Liver (tissue), 9 donors: ENCODE data around the gene NDUFA11. TPM values are rescaled to one million over a fixed set of nuclear protein-coding genes. Genes with fewer than 3 reads are reported as not detected.

Experiments
- DNase-seq: peaks from one replicate; pipeline ENCODE4 v3.0.0-alpha.2; 2017; ENCODE audit warnings: low spot score
- H3K27ac ChIP-seq, 2 donors: one replicate each; pipeline ENCODE4 v1.7.0; 2013; ENCODE audit warnings: inconsistent platforms in 2 of 2, low read length in 2 of 2, control low read depth in 1 of 2, low read depth in 1 of 2, mild to moderate bottlenecking in 1 of 2
- H3K27me3 ChIP-seq, 4 donors: one replicate each; pipeline versions ENCODE4 v1.6.1 to v1.7.0; 2013; ENCODE audit warnings: low read length in 3 of 4, inconsistent platforms in 1 of 4, mild to moderate bottlenecking in 1 of 4, moderate library complexity in 1 of 4; ENCODE audit not compliant: control insufficient read depth in 4 of 4, insufficient read depth in 4 of 4
- H3K36me3 ChIP-seq, 4 donors: one replicate each; pipeline versions ENCODE4 v1.6.1 to v1.7.0; 2013; ENCODE audit warnings: low read length in 3 of 4, mild to moderate bottlenecking in 3 of 4, low read depth in 1 of 4, moderate library complexity in 1 of 4; ENCODE audit not compliant: control insufficient read depth in 4 of 4, insufficient read depth in 3 of 4
- H3K4me1 ChIP-seq, 4 donors: one replicate each; pipeline versions ENCODE4 v1.6.1 to v1.7.0; 2013; ENCODE audit warnings: low read length in 3 of 4, mild to moderate bottlenecking in 3 of 4, moderate library complexity in 1 of 4; ENCODE audit not compliant: control insufficient read depth in 4 of 4, insufficient read depth in 4 of 4
- H3K4me3 ChIP-seq, 3 donors: one replicate each; pipeline versions ENCODE4 v1.6.1 to v1.7.0; 2013; ENCODE audit warnings: low read length in 3 of 3, control low read depth in 1 of 3, low read depth in 1 of 3, mild to moderate bottlenecking in 1 of 3
- H3K9ac ChIP-seq, 2 donors: one replicate each; pipeline ENCODE4 v1.7.0; 2013; ENCODE audit warnings: low read length in 2 of 2, mild to moderate bottlenecking in 2 of 2, moderate library complexity in 2 of 2, control low read depth in 1 of 2, low read depth in 1 of 2
- H3K9me3 ChIP-seq, 4 donors: one replicate each; pipeline versions ENCODE4 v1.6.1 to v1.7.0; 2013; ENCODE audit warnings: low read length in 3 of 4; ENCODE audit not compliant: control insufficient read depth in 4 of 4
- ATF3 ChIP-seq: IDR thresholded peaks from 2 replicates; pipeline ENCODE4 v1.6.1; 2016; ENCODE audit warnings: antibody characterized with exemption
- EGR1 ChIP-seq, 2 donors: IDR thresholded peaks; 2 replicates each; pipeline ENCODE4 v1.6.1; 2016 to 2018; ENCODE audit warnings: antibody characterized with exemption in 2 of 2, low read depth in 2 of 2
- FOXA1 ChIP-seq: IDR thresholded peaks from 2 replicates; pipeline ENCODE4 v1.6.1; 2016; ENCODE audit warnings: antibody characterized with exemption
- FOXA2 ChIP-seq: IDR thresholded peaks from 2 replicates; pipeline ENCODE4 v1.6.1; 2016; ENCODE audit warnings: antibody characterized with exemption
- GABPA ChIP-seq, 2 donors: IDR thresholded peaks in 1 of 2; conservative IDR thresholded peaks in 1 of 2; 2 replicates each; pipeline ENCODE4 v1.6.1; 2016; ENCODE audit warnings: antibody characterized with exemption in 2 of 2, mild to moderate bottlenecking in 1 of 2, moderate library complexity in 1 of 2
- HNF4A ChIP-seq, 2 donors: conservative IDR thresholded peaks; 2 replicates each; pipeline ENCODE4 v1.6.1; 2016; ENCODE audit warnings: antibody characterized with exemption in 2 of 2, mild to moderate bottlenecking in 2 of 2
- HNF4G ChIP-seq: IDR thresholded peaks from 2 replicates; pipeline ENCODE4 v1.6.1; 2016; ENCODE audit warnings: antibody characterized with exemption
- JUND ChIP-seq, 2 donors: IDR thresholded peaks; 2 replicates each; pipeline ENCODE4 v1.6.1; 2016; ENCODE audit warnings: antibody characterized with exemption in 2 of 2
- NR2F2 ChIP-seq: IDR thresholded peaks from 2 replicates; pipeline ENCODE4 v1.6.1; 2016; ENCODE audit warnings: antibody characterized with exemption
- RAD21 ChIP-seq, 2 donors: IDR thresholded peaks; 2 replicates each; pipeline ENCODE4 v1.6.1; 2016; ENCODE audit warnings: antibody characterized with exemption in 2 of 2, mild to moderate bottlenecking in 2 of 2
- RXRA ChIP-seq, 2 donors: IDR thresholded peaks; 2 replicates each; pipeline ENCODE4 v1.6.1; 2017 to 2018; ENCODE audit warnings: antibody characterized with exemption in 2 of 2, mild to moderate bottlenecking in 1 of 2
- SP1 ChIP-seq: IDR thresholded peaks from 2 replicates; pipeline ENCODE4 v1.6.1; 2018; ENCODE audit warnings: antibody characterized with exemption, mild to moderate bottlenecking
- TAF1 ChIP-seq: conservative IDR thresholded peaks from 2 replicates; pipeline ENCODE4 v1.6.1; 2016; ENCODE audit warnings: antibody characterized with exemption, mild to moderate bottlenecking
- YY1 ChIP-seq: IDR thresholded peaks from 2 replicates; pipeline ENCODE4 v1.6.1; 2016; ENCODE audit warnings: antibody characterized with exemption, mild to moderate bottlenecking
- ZBTB33 ChIP-seq: IDR thresholded peaks from 2 replicates; pipeline ENCODE4 v1.6.1; 2016; ENCODE audit warnings: antibody characterized with exemption
- WGBS: extraction: QIAGEN DNeasy Blood & Tissue Kit; methylation state at CpG from one replicate; pipeline ENCODE4 v1.1.7; 2013; 5-methylcytosine and 5-hydroxymethylcytosine counted together
- polyA plus RNA-seq, 2 donors: library from polyadenylated mRNA; stranded (reverse) in 1 of 2; unstranded in 1 of 2; fragments of 200-250 nt in 1 of 2; fragments of >200 nt in 1 of 2; fragmentation: Nextera tagmentation in 1 of 2; extraction: Ambion mirVana in 1 of 2; gene quantifications; one replicate each; pipeline versions ENCODE4 v1.2.1 to v1.2.3, GENCODE V29; 2013 to 2015
- total RNA-seq, 2 donors: library from RNA; depleted of rRNA; stranded (reverse); fragments of >200 nt; gene quantifications; one replicate each; pipeline ENCODE4 v1.2.3, GENCODE V29; 2014
- TF ChIP-seq, protein P1 (sequence below): IDR thresholded peaks from 2 replicates; pipeline ENCODE4 v1.6.1; 2016; ENCODE audit warnings: antibody characterized with exemption
- TF ChIP-seq, protein P2 (sequence below): fragments of 150-350 bp; IDR thresholded peaks from 2 replicates; pipeline ENCODE4 v1.5.1; 2017; ENCODE audit warnings: improper control_type of control experiment, low read depth, low read length; ENCODE audit not compliant: missing input control
- TF ChIP-seq, protein P3 (sequence below): IDR thresholded peaks from 2 replicates; pipeline ENCODE4 v1.6.1; 2016; ENCODE audit warnings: antibody characterized with exemption, mild to moderate bottlenecking
- donor health status: healthy.
- donor health status: healthy.
- donor health status: healthy.
- donor health status: healthy.
- donor health status: healthy.

Gene NDUFA11
- total and polyA plus RNA-seq, 4 donors = 127 to 394 (median 226) TPM

- Histone ChIP-seq H3K27ac (no peak overlapping the region), H3K36me3 (peaks cover 0 to 4% (median 0%) of the 10 kb centered on the region in 4 donors), H3K27me3 (no peaks in the 10 kb centered on the region), H3K9ac (no peak overlapping the region), H3K4me1 (peaks cover 10 to 66% (median 43%) of the 10 kb centered on the region in 4 donors), H3K4me3 (no peak overlapping the region), H3K9me3 (no peaks in the 10 kb centered on the region)
- 84% methylated on average over 18 of the region's 18 CpGs for WGBS
- no peak for TF ChIP-seq ATF3
- no peak for TF ChIP-seq HNF4A (conservative IDR thresholded peaks at IDR 0.05)
- no peak for TF ChIP-seq SP1
- no peak for TF ChIP-seq YY1
- TF ChIP-seq JUND (IDR thresholded peaks at IDR 0.05) = no peak
- TF ChIP-seq RAD21 (IDR thresholded peaks at IDR 0.05) = no peak
- TF ChIP-seq EGR1 (IDR thresholded peaks at IDR 0.05; ENCODE audit: low read depth in 2 of 2) = no peak
- no peak for TF ChIP-seq NR2F2
- no peak for TF ChIP-seq FOXA1
- TF ChIP-seq FOXA2 = no peak
- no peak for TF ChIP-seq HNF4G
- DNase-seq = no peak
Observed at GRCh38 chr19:5952193-5953029, 48.8 kb upstream of the NDUFA11 start.

GRCh38 chr19:5951338-5951861 is 47.8 kb upstream of the NDUFA11 start:
- H3K9ac ChIP-seq = no peak overlapping the region

More at GRCh38 chr19:5951338-5951861, 47.8 kb upstream of the NDUFA11 start:
- TF ChIP-seq, protein P1, sequence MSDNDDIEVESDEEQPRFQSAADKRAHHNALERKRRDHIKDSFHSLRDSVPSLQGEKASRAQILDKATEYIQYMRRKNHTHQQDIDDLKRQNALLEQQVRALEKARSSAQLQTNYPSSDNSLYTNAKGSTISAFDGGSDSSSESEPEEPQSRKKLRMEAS = no peak
- no peak for TF ChIP-seq GABPA (IDR thresholded peaks at IDR 0.05 in 1 of 2, conservative IDR thresholded peaks at IDR 0.05 in 1 of 2)
- no peak for TF ChIP-seq NR2F2
- no peak for TF ChIP-seq HNF4A (conservative IDR thresholded peaks at IDR 0.05)
- TF ChIP-seq SP1 = no peak
- TF ChIP-seq FOXA1 = no peak
- TF ChIP-seq, protein P2, sequence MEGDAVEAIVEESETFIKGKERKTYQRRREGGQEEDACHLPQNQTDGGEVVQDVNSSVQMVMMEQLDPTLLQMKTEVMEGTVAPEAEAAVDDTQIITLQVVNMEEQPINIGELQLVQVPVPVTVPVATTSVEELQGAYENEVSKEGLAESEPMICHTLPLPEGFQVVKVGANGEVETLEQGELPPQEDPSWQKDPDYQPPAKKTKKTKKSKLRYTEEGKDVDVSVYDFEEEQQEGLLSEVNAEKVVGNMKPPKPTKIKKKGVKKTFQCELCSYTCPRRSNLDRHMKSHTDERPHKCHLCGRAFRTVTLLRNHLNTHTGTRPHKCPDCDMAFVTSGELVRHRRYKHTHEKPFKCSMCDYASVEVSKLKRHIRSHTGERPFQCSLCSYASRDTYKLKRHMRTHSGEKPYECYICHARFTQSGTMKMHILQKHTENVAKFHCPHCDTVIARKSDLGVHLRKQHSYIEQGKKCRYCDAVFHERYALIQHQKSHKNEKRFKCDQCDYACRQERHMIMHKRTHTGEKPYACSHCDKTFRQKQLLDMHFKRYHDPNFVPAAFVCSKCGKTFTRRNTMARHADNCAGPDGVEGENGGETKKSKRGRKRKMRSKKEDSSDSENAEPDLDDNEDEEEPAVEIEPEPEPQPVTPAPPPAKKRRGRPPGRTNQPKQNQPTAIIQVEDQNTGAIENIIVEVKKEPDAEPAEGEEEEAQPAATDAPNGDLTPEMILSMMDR = no peak
- TF ChIP-seq RAD21 (IDR thresholded peaks at IDR 0.05) = no peak
- no peak for TF ChIP-seq ATF3
- no peak for TF ChIP-seq HNF4G
- no peak for TF ChIP-seq ZBTB33
- no peak for TF ChIP-seq FOXA2
- TF ChIP-seq EGR1 (IDR thresholded peaks at IDR 0.05; ENCODE audit: low read depth in 2 of 2) = no peak
- TF ChIP-seq, protein P3, sequence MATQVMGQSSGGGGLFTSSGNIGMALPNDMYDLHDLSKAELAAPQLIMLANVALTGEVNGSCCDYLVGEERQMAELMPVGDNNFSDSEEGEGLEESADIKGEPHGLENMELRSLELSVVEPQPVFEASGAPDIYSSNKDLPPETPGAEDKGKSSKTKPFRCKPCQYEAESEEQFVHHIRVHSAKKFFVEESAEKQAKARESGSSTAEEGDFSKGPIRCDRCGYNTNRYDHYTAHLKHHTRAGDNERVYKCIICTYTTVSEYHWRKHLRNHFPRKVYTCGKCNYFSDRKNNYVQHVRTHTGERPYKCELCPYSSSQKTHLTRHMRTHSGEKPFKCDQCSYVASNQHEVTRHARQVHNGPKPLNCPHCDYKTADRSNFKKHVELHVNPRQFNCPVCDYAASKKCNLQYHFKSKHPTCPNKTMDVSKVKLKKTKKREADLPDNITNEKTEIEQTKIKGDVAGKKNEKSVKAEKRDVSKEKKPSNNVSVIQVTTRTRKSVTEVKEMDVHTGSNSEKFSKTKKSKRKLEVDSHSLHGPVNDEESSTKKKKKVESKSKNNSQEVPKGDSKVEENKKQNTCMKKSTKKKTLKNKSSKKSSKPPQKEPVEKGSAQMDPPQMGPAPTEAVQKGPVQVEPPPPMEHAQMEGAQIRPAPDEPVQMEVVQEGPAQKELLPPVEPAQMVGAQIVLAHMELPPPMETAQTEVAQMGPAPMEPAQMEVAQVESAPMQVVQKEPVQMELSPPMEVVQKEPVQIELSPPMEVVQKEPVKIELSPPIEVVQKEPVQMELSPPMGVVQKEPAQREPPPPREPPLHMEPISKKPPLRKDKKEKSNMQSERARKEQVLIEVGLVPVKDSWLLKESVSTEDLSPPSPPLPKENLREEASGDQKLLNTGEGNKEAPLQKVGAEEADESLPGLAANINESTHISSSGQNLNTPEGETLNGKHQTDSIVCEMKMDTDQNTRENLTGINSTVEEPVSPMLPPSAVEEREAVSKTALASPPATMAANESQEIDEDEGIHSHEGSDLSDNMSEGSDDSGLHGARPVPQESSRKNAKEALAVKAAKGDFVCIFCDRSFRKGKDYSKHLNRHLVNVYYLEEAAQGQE = no peak
- no peak for TF ChIP-seq JUND (IDR thresholded peaks at IDR 0.05)
- TF ChIP-seq TAF1 = no peak
- TF ChIP-seq YY1 = no peak
- no peak for TF ChIP-seq RXRA (IDR thresholded peaks at IDR 0.05)
- H3K9me3 ChIP-seq = no peaks in the 10 kb centered on the region
- no peak for DNase-seq
- peaks cover 10 to 67% (median 44%) of the 10 kb centered on the region in 4 donors for H3K4me1 ChIP-seq
- no peaks in the 10 kb centered on the region for H3K27me3 ChIP-seq
- no peak overlapping the region for H3K27ac ChIP-seq
- H3K4me3 ChIP-seq = no peak overlapping the region
- peaks cover 0 to 4% (median 0%) of the 10 kb centered on the region in 4 donors for H3K36me3 ChIP-seq
- WGBS = 74% methylated on average over 19 of the region's 19 CpGs
